Adrenal gland (tissue), 12 donors: ENCODE data around the gene CACTIN. TPM values are rescaled to one million over a fixed set of nuclear protein-coding genes. Genes with fewer than 3 reads are reported as not detected.

Source experiments
- DNase-seq, 7 donors: peaks; one replicate each; pipeline ENCODE4 v3.0.0-alpha.2; 2019 to 2020
- H3K27ac ChIP-seq, 5 donors: fragments of 200-600 bp; sonication (generic) in 4 of 5; 1 replicate in 3 of 5; 2 replicates in 2 of 5; pipeline versions ENCODE4 v1.5.1 to v1.8.0; 2016 to 2020; ENCODE audit warnings: mild to moderate bottlenecking in 1 of 5
- H3K27me3 ChIP-seq: fragments of 200-600 bp; 2 replicates; pipeline ENCODE4 v1.8.0; 2021
- H3K36me3 ChIP-seq, 2 donors: fragments of 200-600 bp; replicated peaks in 1 of 2; 1 replicate in 1 of 2; 2 replicates in 1 of 2; pipeline versions ENCODE4 v1.5.1 to v1.8.0; 2018 to 2022
- H3K4me1 ChIP-seq, 2 donors: fragments of 200-600 bp; replicated peaks in 1 of 2; 1 replicate in 1 of 2; 2 replicates in 1 of 2; pipeline versions ENCODE4 v1.5.1 to v1.8.0; 2018 to 2021
- H3K4me3 ChIP-seq, 4 donors: fragments of 200-600 bp; sonication (generic) in 3 of 4; one replicate each; pipeline ENCODE4 v1.5.1; 2016 to 2018
- H3K9me3 ChIP-seq, 3 donors: fragments of 200-600 bp; sonication (generic) in 1 of 3; replicated peaks in 1 of 3; 1 replicate in 2 of 3; 2 replicates in 1 of 3; pipeline versions ENCODE4 v1.5.1 to v1.8.0; 2016 to 2021
- POLR2A ChIP-seq, 2 donors: fragments of 450-650 bp; IDR thresholded peaks; one replicate each; pipeline ENCODE4 v1.6.1; 2017; ENCODE audit warnings: antibody characterized with exemption in 2 of 2, mild to moderate bottlenecking in 2 of 2, moderate library complexity in 1 of 2
- WGBS, 4 donors: extraction: QIAGEN DNeasy Blood & Tissue Kit in 2 of 4; methylation state at CpG; one replicate each; pipeline versions ENCODE4 v1.1.5 to v1.1.7; 2013 to 2017; 5-methylcytosine and 5-hydroxymethylcytosine counted together
- intact Hi-C, 2 donors: fragments of 100-400 bp; cut with DNase I; formaldehyde crosslinking; loops; one replicate each; pipeline versions ENCODE4 v1.14.1 to v1.15.0; 2022 to 2023
- polyA plus RNA-seq, 3 donors: library from polyadenylated mRNA; stranded (reverse); fragments of 200-250 nt in 2 of 3; fragments of 350-450 nt in 1 of 3; fragmentation: Illumina TruSeq in 1 of 3; extraction: RNeasy Lipid Tissue Mini Kit (QIAGEN cat#74804) in 1 of 3; gene quantifications; one replicate each; pipeline ENCODE4 v1.2.3, GENCODE V29; 2013 to 2014
- total RNA-seq, 9 donors: library from RNA; depleted of rRNA in 4 of 9; stranded (reverse); fragments of >200 nt in 4 of 9; fragments of 120-200 nt in 1 of 9; fragmentation: NEBNext Ultra II Directional in 1 of 9; extraction: Animal tissue kit (Norgen Biotek cat#: 25700) in 1 of 9; gene quantifications; one replicate each; pipeline versions ENCODE4 v1.1.0 to v1.2.4, GENCODE V29; 2013 to 2023
- TF ChIP-seq, protein P1 (sequence below), 6 experiments: fragments of 450-650 bp in 4 of 6; fragments of 200-600 bp in 2 of 6; sonication (generic) in 1 of 6; IDR thresholded peaks; 1 replicate in 5 of 6; 2 replicates in 1 of 6; pipeline versions ENCODE4 v1.5.1 to v1.8.0; 2016 to 2021; ENCODE audit warnings: antibody characterized with exemption in 6 of 6, mild to moderate bottlenecking in 2 of 6, moderate library complexity in 1 of 6
- donor health status: healthy with polysubstance abuse.
- donor health status: Bipolar disorder and iron deficiency.
- donor health status: DM: yes; HTN: yes; CAD: no.
- donor health status: DM: no; HTN: no; CAD: no.
- donor health status: DM: no; HTN: no; CAD: no.
- donor health status: DM: yes; HTN: yes; CAD: no.

Gene CACTIN
- total and polyA plus RNA-seq, 12 donors: 5.0 to 78.4 (median 22.3) TPM

DNA sequence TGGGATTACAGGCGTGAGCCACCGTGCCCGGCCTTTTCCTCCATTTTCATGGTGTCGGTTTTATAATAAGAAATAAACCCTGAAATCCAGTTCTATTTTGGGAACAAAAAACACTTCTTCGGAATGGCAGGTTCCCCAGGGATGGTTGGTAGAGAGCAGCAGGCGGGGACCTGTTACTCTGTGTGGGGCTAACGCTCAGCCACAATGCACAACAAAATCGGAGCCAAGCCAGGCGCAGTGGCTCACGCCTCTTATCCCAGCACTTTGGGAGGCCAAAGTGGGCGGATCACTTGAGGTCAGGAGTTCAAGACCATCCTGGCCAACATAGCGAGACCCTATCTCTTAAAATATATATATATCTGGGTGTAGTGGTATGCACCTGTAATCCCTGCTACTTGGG is 25.6 kb downstream of the CACTIN start:
- no peaks in the 10 kb centered on the region for H3K9me3 ChIP-seq
- H3K27ac ChIP-seq: no peak overlapping the region
- peaks cover 16 to 22% of the 10 kb centered on the region in 2 donors for H3K4me1 ChIP-seq
- no peaks in the 10 kb centered on the region for H3K27me3 ChIP-seq
- DNase-seq: peak in 1 of 7 donors; percentile 18
- 86 to 91% (median 89%) methylated on average over 12 of the region's 12 CpGs for WGBS, 4 donors
- H3K4me3 ChIP-seq: no peak overlapping the region
- no peak for TF ChIP-seq POLR2A (IDR thresholded peaks at IDR 0.05)
- H3K36me3 ChIP-seq: no peaks in the 10 kb centered on the region
- intact Hi-C loops: no loop called here

DNA sequence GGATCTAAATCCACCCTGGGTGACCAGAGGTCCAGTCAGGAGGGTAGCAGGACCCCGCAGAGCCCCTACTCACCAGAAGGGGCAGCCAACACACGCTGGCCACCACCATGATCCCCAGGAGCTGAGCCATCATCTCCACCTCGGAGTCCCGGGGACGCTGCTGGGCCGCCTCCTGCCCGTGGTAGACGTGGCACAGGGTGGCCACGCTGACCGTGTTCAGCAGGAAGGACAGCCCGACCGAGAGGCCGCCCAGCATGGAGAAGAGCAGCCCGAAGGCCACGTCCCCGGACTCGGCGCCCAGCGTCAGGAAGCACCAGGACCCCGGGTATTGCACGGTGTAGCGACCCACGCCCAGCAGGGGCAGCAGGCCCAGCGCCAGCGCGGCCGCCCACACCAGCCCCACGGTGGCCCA is 26.8 kb downstream of the CACTIN start:
- H3K4me3 ChIP-seq: no peak overlapping the region
- H3K4me1 ChIP-seq: peaks cover 16% of the 10 kb centered on the region in 2 donors
- DNase-seq: peak in 1 of 7 donors; percentile 20
- WGBS, 4 donors: 90 to 100% (median 94%) methylated on average over 1 to 28 of the region's 28 CpGs
- no peaks in the 10 kb centered on the region for H3K27me3 ChIP-seq
- no peaks in the 10 kb centered on the region for H3K9me3 ChIP-seq
- no peak overlapping the region for H3K27ac ChIP-seq
- intact Hi-C loops: no loop called here
- TF ChIP-seq POLR2A (IDR thresholded peaks at IDR 0.05): no peak
- TF ChIP-seq, protein P1, sequence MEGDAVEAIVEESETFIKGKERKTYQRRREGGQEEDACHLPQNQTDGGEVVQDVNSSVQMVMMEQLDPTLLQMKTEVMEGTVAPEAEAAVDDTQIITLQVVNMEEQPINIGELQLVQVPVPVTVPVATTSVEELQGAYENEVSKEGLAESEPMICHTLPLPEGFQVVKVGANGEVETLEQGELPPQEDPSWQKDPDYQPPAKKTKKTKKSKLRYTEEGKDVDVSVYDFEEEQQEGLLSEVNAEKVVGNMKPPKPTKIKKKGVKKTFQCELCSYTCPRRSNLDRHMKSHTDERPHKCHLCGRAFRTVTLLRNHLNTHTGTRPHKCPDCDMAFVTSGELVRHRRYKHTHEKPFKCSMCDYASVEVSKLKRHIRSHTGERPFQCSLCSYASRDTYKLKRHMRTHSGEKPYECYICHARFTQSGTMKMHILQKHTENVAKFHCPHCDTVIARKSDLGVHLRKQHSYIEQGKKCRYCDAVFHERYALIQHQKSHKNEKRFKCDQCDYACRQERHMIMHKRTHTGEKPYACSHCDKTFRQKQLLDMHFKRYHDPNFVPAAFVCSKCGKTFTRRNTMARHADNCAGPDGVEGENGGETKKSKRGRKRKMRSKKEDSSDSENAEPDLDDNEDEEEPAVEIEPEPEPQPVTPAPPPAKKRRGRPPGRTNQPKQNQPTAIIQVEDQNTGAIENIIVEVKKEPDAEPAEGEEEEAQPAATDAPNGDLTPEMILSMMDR (IDR thresholded peaks at IDR 0.05): no peak
- peaks cover 0 to 3% of the 10 kb centered on the region in 2 donors for H3K36me3 ChIP-seq

DNA sequence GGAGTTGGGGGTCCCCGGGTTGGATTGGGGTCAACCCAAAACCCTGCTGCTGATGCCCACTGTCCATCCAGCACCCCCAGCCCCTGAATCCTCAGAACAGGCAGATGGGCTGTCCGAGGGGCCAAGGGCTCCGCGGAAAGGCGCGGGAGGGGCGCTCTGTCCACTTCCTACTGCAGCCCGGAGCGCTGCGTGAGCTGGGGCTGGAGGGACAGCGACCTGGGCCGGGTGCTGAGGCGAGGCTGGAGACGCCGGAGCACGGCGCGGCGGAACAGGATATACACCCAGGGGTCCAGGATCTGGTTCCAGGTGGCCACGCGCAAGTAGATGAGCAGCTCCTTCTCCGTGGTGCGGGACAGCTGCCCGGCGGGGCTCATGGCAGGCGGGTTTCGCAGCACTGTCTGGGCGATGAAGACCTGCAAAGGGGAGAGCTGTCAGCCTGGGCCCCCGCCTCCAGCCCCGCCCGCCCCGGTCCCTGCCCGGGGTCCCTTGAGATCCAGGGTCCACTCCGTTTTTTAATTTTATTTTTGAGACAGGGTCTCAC is 31.0 kb downstream of the CACTIN start:
- intact Hi-C loops: no loop called here
- H3K4me1 ChIP-seq: no peaks in the 10 kb centered on the region
- H3K9me3 ChIP-seq: no peaks in the 10 kb centered on the region
- H3K4me3 ChIP-seq: no peak overlapping the region
- TF ChIP-seq POLR2A (IDR thresholded peaks at IDR 0.05): no peak
- TF ChIP-seq, protein P1 (IDR thresholded peaks at IDR 0.05): no peak
- WGBS, 4 donors: 81 to 88% (median 82%) methylated on average over 7 to 34 of the region's 34 CpGs
- peaks cover 0 to 3% of the 10 kb centered on the region in 2 donors for H3K36me3 ChIP-seq
- H3K27ac ChIP-seq: no peak overlapping the region
- no peaks in the 10 kb centered on the region for H3K27me3 ChIP-seq
- peak in 1 of 7 donors; percentile 18 for DNase-seq

DNA sequence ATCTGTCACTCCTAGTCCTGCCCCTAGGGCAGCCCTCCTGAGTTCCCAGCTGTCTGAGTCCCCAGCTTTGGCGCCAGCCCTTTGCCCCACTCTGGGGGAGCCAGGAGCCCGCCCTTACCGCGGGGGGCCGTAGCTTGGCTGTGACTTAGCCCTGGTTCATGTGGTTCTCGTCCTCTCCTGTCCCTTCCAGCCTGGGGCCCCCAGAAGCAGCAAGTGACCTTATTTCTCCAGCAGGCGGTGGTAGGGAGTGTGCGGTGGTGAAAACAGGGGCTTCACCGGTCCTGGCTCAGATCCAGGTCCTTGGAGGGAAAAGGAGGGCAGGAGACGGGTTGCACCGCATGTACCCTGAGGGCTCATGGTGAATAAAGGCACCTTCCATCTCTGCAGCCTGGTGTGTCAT is 33.4 kb downstream of the CACTIN start:
- Histone ChIP-seq H3K27ac (no peak overlapping the region), H3K4me3 (no peak overlapping the region), H3K9me3 (no peaks in the 10 kb centered on the region), H3K27me3 (no peaks in the 10 kb centered on the region), H3K36me3 (peaks cover 0 to 3% of the 10 kb centered on the region in 2 donors), H3K4me1 (no peaks in the 10 kb centered on the region)
- WGBS, 4 donors: 29 to 59% (median 36%) methylated on average over 8 to 11 of the region's 11 CpGs
- DNase-seq: peak in 1 of 7 donors; percentile 20
- intact Hi-C loops: no loop called here
- TF ChIP-seq, protein P1 (IDR thresholded peaks at IDR 0.05): no peak
- no peak for TF ChIP-seq POLR2A (IDR thresholded peaks at IDR 0.05)
